Body of pancreas (tissue), 4 donors: ENCODE results near the gene OTUD3.
"Not testable (repeated sequence)": the region's sequence is repeated elsewhere in the genome, so short reads cannot be mapped to it uniquely, and the experiment has no call there.

Experiments
- CTCF ChIP-seq, 7 experiments: fragments of 450-650 bp in 4 of 7; fragments of 200-600 bp in 3 of 7; sonication (generic) in 3 of 7; IDR thresholded peaks; one replicate each; pipeline ENCODE4 v1.5.1; 2016 to 2019; ENCODE audit warnings: antibody characterized with exemption in 7 of 7
- POLR2A ChIP-seq, 3 donors: fragments of 450-650 bp; IDR thresholded peaks; one replicate each; pipeline ENCODE4 v1.6.1; 2016; ENCODE audit warnings: antibody characterized with exemption in 3 of 3, mild to moderate bottlenecking in 2 of 3

GRCh38 chr1:19849307-19849706, 32.9 kb upstream of the OTUD3 start:
- TF ChIP-seq CTCF, POLR2A (IDR thresholded peaks at IDR 0.05): not testable (repeated sequence)
